GM23248 (cell line): Measurements from ENCODE around the gene TENM4.

Experiments used
- EZH2 ChIP-seq: fragments of 200-600 bp; sonication (generic); IDR thresholded peaks from 2 replicates; pipeline ENCODE4 v1.6.1; 2018; ENCODE audit warnings: antibody characterized with exemption, mild to moderate bottlenecking; ENCODE audit not compliant: insufficient read depth, poor library complexity, severe bottlenecking
- EZH2phosphoT487 ChIP-seq: fragments of 200-600 bp; sonication (generic); IDR thresholded peaks from 2 replicates; pipeline ENCODE4 v1.6.1; 2018; ENCODE audit warnings: antibody characterized with exemption, moderate library complexity, mild to moderate bottlenecking, low read depth; ENCODE audit not compliant: insufficient read depth

GRCh38 chr11:78982473-78982872 lies 458.4 kb downstream of the TENM4 start:
- TF ChIP-seq EZH2phosphoT487, result no peak
- TF ChIP-seq EZH2, result no peak
